Measurements from ENCODE around the gene NELL1. TPM values are rescaled to one million over a fixed set of nuclear protein-coding genes. Genes with fewer than 3 reads are reported as not detected.

The NELL1 gene
- total RNA-seq, 1 experiment from 2014 or later, result 0.22 TPM

- Histone ChIP-seq H2BK15ac (ENCODE audit: low read depth, low read length) (no peak overlapping the region), H4K8ac (replicated peaks; ENCODE audit: insufficient read length, low read depth, low read length) (no peak overlapping the region), H3K23me2 (ENCODE audit: insufficient read length, low read depth, low read length, poor library complexity, severe bottlenecking) (no peaks in the 10 kb centered on the region), H3K18ac (ENCODE audit: insufficient read length, low read depth, low read length) (no peak overlapping the region), H3K4me2 (ENCODE audit: insufficient read depth, insufficient read length, low read length) (no peak overlapping the region), H4K5ac (ENCODE audit: insufficient read length, low read depth, low read length) (no peak overlapping the region), H3K56ac (ENCODE audit: insufficient read length, low read depth, low read length) (no peak overlapping the region), H2BK20ac (ENCODE audit: low read depth, low read length, poor library complexity, severe bottlenecking) (no peak overlapping the region), H3K14ac (ENCODE audit: insufficient read depth, low read length) (no peak overlapping the region), H4K20me1 (ENCODE audit: control insufficient read depth, insufficient read depth, insufficient read length) (no peaks in the 10 kb centered on the region), H3K79me2 (ENCODE audit: insufficient read depth, low read length) (no peaks in the 10 kb centered on the region), H2AK5ac (ENCODE audit: insufficient read length, low read length) (no peak overlapping the region), H3K79me1 (ENCODE audit: insufficient read depth, low read depth, low read length, poor library complexity, severe bottlenecking) (no peaks in the 10 kb centered on the region), H2AFZ (ENCODE audit: low read length) (no peak overlapping the region), H2BK5ac (ENCODE audit: insufficient read length, low read length) (no peak overlapping the region), H2BK120ac (ENCODE audit: low read depth, low read length, poor library complexity, severe bottlenecking) (no peak overlapping the region), H3K23ac (ENCODE audit: insufficient read length, low read depth, low read length) (no peak overlapping the region), H3T11ph (ENCODE audit: low read length) (no peak overlapping the region), H3K9me3 (ENCODE audit: control insufficient read depth, low read depth, low read length) (no peaks in the 10 kb centered on the region), H3K9ac (ENCODE audit: extremely low read depth, insufficient read length, low read length) (no peak overlapping the region), H3K27ac (ENCODE audit: insufficient read length, low read depth, low read length) (no peak overlapping the region), H3K4me1 (ENCODE audit: insufficient read depth, low read length) (no peaks in the 10 kb centered on the region), H4K91ac (ENCODE audit: insufficient read length, low read depth, low read length) (no peak overlapping the region), H3K27me3 (ENCODE audit: insufficient read depth, low read length) (no peaks in the 10 kb centered on the region), H2BK12ac (ENCODE audit: insufficient read length, low read depth, low read length) (no peak overlapping the region), H3K4ac (ENCODE audit: low read depth, low read length) (no peak overlapping the region)
- no CpG with 5 or more reads among the region's 4 CpGs for WGBS (ENCODE audit: extremely low coverage, insufficient read length, low lambda C conversion rate)
- no peak for DNase-seq
- TF ChIP-seq, protein P1, sequence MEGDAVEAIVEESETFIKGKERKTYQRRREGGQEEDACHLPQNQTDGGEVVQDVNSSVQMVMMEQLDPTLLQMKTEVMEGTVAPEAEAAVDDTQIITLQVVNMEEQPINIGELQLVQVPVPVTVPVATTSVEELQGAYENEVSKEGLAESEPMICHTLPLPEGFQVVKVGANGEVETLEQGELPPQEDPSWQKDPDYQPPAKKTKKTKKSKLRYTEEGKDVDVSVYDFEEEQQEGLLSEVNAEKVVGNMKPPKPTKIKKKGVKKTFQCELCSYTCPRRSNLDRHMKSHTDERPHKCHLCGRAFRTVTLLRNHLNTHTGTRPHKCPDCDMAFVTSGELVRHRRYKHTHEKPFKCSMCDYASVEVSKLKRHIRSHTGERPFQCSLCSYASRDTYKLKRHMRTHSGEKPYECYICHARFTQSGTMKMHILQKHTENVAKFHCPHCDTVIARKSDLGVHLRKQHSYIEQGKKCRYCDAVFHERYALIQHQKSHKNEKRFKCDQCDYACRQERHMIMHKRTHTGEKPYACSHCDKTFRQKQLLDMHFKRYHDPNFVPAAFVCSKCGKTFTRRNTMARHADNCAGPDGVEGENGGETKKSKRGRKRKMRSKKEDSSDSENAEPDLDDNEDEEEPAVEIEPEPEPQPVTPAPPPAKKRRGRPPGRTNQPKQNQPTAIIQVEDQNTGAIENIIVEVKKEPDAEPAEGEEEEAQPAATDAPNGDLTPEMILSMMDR (conservative IDR thresholded peaks at IDR 0.05), result no peak
- H3K9me3 Mint-ChIP-seq, result no peaks in the 10 kb centered on the region
- H3K27ac Mint-ChIP-seq, result no peak overlapping the region
- no peaks in the 10 kb centered on the region for H3K27me3 Mint-ChIP-seq (ENCODE audit: low read depth)
- H3K4me3 Mint-ChIP-seq, result no peak overlapping the region
- H3K4me1 Mint-ChIP-seq, result no peaks in the 10 kb centered on the region
- H3K36me3 Mint-ChIP-seq (ENCODE audit: insufficient read depth in 1 of 3, low read depth in 3 of 3), result no peaks in the 10 kb centered on the region; a peak in 1 of 7 replicates
Measured at GRCh38 chr11:21484039-21484438, 814.7 kb downstream of the NELL1 start.

Measured in H9 (cell line).